HG03039 (cell line): ENCODE data around the gene PCDHGA8.
A peak's percentile ranks its signal among the peaks of the same experiment; 100 is the strongest.
"Not testable (repeated sequence)": the region's sequence is repeated elsewhere in the genome, so short reads cannot be mapped to it uniquely, and the experiment has no call there.

Source experiments
- ATAC-seq: cut with Tn5 transposase; IDR thresholded peaks from one replicate; pipeline ENCODE4 v1.9.1; 2021; ENCODE audit warnings: mild to moderate bottlenecking, moderate library complexity; ENCODE audit not compliant: unreplicated experiment

PCDHGA8 gene

DNA sequence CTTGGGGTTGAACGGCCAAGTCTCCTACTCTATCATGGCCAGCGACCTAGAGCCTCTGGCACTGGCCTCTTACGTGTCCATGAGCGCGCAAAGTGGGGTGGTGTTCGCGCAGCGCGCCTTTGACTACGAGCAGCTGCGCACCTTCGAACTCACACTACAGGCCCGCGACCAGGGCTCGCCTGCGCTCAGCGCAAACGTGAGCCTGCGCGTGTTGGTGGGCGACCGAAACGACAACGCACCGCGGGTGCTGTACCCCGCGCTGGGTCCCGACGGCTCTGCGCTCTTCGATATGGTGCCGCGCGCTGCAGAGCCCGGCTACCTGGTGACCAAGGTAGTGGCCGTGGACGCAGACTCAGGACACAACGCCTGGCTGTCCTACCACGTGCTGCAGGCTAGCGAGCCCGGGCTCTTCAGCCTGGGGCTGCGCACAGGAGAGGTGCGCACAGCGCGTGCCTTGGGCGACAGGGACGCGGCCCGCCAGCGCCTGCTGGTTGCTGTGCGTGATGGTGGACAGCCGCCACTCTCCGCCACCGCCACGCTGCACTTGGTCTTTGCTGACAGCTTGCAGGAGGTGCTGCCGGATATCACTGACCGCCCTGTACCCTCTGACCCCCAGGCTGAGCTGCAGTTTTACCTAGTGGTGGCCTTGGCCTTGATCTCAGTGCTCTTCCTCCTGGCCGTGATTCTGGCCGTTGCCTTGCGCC lies 7.3 kb downstream of the PCDHGA8 start:
- ATAC-seq, result no peak

DNA sequence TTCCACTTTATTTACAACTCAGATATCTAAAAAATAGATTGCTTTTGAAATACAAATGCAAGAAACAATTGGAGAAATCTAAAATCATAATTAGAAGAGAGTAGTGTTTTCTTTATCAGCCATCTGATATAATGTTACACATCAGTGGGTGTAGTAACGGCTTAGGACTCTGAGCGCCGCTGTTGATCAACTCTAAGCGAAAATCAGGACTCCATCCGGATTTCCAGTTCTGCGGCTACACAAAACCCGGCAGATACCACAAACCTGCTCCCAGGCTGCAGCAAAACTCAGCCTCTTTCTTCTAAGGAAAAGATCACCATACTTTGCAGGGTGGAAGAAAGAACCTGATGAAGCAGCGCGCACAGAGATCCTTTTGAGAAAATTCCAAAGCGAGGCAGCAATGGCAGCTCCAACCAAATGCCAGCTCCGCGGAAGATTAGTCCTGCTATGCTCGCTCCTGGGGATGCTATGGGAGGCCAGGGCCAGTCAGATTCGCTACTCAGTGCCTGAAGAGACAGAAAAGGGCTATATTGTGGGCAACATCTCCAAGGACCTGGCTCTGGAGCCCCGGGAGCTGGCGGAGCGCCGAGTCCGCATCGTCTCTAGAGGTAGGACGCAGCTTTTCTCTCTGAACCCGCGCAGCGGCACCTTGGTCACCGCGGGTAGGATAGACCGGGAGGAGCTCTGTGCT lies 10.3 kb downstream of the PCDHGA8 start, which contains the start of gene PCDHGA9:
PCDHGA9 (plus strand) TSS at position 226 of the 691 bp plus-strand sequence; CDS start at position 401, 175 bp downstream.
- no peak for ATAC-seq

DNA sequence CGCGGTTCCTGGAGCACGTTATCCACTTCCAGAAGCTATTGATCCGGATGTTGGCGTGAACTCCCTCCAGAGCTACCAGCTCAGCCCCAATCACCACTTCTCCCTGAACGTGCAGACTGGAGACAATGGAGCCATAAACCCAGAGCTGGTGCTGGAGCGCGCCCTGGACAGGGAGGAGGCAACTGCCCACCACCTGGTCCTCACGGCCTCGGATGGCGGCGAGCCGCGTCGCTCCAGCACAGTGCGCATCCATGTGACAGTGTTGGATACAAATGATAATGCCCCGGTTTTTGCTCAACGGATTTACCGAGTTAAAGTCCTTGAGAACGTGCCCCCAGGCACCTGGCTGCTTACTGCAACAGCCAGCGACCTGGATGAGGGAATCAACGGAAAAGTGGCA lies 11.0 kb downstream of the PCDHGA8 start:
- ATAC-seq, result no peak

DNA sequence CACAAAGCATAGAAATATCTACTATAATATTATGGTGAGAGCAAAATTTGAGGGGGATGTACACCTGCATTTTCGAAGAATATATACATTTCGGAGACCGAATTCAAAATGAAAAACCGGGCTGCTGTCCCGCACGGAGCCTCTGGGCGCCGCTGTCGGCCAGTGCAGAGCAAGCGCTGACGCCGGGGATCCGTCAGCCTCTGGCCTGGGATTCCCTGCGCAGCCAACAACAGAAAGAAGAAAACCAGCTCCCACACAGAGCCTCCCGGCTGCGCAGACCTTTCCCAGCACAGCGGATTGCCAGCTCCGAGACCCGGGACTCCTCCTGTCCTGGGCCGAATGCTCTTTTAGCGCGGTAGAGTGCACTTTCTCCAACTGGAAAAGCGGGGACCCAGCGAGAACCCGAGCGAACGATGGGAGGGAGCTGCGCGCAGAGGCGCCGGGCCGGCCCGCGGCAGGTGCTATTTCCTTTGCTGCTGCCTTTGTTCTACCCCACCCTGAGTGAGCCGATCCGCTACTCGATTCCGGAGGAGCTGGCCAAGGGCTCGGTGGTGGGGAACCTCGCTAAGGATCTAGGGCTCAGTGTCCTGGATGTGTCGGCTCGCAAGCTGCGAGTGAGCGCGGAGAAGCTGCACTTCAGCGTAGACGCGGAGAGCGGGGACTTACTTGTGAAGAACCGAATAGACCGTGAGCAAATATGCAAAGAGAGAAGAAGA lies 15.5 kb downstream of the PCDHGA8 start, which contains the start of gene PCDHGB6:
PCDHGB6 (plus strand) TSS at position 232 of the 716 bp plus-strand sequence; CDS start at position 414, 182 bp downstream.
- ATAC-seq, result not testable (repeated sequence)

DNA sequence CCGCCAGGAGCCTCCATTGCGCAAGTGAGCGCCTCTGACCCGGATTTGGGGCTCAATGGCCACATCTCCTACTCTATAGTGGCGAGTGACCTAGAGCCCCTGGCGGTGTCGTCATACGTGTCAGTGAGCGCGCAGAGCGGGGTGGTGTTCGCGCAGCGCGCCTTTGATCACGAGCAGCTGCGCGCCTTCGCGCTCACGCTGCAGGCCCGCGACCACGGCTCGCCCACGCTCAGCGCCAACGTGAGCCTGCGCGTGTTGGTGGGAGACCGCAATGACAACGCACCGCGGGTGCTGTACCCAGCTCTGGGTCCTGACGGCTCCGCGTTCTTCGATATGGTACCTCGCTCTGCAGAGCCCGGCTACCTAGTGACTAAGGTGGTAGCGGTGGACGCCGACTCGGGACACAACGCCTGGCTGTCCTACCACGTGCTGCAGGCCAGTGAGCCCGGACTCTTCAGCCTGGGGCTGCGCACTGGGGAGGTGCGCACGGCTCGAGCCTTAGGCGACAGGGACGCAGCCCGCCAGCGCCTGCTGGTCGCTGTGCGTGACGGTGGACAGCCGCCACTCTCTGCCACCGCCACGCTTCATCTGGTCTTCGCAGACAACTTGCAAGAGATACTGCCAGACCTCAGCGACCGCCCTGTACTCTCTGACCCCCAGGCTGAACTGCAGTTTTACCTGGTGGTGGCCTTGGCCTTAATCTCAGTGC lies 17.3 kb downstream of the PCDHGA8 start:
- no peak for ATAC-seq

DNA sequence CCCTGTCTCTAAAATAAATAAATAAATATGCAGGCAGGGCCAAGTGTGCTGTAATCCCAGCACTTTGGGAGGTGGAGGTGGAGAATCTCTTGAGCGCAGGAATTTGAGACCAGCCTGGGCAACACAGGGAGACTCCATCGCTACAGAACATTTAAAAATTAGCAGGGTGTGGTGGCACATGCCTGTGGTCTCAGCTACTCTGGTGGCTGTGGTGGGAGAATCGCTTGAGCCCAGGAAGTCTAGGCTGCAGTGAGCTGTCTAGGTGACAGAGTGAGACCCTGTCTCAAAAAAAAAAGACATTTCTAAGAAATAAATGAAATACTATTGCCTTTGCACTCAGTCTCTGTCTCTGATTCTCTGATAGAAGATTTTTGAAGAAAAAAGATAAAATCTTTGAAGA lies 19.1 kb downstream of the PCDHGA8 start:
- no peak for ATAC-seq

DNA sequence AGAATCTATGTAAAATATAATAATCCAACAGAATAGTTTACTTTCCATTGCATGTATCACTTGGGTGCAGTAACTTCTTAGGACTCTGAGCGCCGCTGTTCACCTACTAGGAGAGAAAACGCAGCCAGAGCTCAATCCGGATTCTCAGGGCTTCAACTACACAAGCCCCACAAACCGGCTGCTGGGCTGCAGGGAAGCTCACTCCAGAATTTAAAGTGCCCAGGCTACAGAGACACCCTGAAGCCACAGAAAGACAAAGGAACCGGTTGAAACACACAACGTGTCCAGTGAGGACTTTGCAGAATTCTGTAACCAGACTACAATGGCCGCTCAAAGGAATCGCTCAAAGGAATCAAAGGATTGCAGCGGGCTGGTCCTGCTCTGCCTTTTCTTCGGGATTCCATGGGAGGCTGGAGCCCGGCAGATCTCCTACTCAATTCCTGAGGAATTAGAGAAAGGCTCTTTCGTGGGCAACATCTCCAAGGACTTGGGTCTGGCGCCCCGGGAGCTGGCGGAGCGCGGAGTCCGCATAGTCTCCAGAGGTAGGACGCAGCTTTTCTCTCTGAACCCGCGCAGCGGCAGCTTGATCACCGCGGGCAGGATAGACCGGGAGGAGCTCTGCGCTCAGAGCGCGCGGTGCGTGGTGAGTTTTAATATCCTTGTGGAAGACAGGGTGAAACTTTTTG lies 20.6 kb downstream of the PCDHGA8 start, which contains the start of gene PCDHGA10:
PCDHGA10 (plus strand) TSS at position 134 of the 686 bp plus-strand sequence; CDS start at position 323, 189 bp downstream.
- peak; percentile 63 for ATAC-seq

DNA sequence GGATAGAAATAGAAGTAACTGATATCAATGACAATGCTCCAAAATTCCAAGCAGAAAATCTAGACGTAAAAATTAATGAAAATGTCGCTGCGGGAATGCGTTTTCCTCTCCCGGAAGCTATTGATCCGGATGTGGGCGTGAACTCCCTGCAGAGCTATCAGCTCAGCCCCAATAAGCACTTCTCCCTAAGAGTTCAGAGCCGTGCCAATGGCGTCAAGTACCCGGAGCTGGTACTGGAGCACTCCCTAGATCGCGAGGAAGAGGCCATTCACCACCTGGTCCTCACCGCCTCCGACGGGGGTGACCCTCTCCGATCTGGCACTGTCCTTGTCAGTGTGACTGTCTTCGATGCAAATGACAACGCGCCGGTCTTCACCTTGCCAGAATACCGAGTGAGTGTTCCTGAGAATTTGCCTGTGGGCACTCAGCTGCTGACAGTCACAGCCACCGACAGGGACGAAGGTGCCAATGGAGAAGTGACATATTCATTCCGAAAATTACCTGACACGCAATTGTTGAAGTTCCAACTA lies 21.2 kb downstream of the PCDHGA8 start:
- ATAC-seq, result no peak

DNA sequence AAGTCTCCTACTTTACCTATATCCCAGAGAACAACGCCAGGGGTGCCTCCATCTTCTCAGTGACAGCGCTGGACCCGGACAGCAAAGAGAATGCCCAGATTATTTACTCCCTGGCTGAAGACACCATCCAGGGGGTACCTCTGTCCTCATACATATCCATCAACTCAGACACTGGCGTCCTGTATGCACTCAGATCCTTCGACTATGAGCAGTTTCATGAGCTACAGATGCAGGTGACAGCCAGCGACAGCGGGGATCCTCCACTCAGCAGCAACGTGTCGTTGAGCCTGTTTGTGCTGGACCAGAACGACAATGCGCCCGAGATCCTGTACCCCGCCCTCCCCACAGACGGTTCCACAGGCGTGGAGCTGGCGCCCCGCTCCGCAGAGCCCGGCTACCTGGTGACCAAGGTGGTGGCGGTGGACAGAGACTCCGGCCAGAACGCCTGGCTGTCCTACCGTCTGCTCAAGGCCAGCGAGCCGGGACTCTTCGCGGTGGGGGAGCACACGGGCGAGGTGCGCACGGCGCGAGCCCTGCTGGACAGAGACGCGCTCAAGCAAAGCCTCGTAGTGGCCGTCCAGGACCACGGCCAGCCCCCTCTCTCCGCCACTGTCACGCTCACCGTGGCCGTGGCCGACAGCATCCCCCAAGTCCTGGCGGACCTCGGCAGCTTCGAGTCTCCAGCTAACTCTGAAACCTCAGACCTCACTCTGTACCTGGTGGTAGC lies 22.3 kb downstream of the PCDHGA8 start:
- ATAC-seq, result not testable (repeated sequence)

DNA sequence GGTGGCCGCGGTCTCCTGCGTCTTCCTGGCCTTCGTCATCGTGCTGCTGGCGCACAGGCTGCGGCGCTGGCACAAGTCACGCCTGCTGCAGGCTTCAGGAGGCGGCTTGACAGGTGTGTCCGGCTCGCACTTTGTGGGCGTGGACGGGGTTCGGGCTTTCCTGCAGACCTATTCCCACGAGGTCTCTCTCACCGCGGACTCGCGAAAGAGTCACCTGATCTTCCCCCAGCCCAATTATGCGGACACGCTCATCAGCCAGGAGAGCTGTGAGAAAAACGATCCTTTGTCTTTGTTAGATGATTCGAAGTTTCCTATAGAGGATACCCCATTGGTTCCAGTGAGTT lies 22.8 kb downstream of the PCDHGA8 start:
- not testable (repeated sequence) for ATAC-seq

DNA sequence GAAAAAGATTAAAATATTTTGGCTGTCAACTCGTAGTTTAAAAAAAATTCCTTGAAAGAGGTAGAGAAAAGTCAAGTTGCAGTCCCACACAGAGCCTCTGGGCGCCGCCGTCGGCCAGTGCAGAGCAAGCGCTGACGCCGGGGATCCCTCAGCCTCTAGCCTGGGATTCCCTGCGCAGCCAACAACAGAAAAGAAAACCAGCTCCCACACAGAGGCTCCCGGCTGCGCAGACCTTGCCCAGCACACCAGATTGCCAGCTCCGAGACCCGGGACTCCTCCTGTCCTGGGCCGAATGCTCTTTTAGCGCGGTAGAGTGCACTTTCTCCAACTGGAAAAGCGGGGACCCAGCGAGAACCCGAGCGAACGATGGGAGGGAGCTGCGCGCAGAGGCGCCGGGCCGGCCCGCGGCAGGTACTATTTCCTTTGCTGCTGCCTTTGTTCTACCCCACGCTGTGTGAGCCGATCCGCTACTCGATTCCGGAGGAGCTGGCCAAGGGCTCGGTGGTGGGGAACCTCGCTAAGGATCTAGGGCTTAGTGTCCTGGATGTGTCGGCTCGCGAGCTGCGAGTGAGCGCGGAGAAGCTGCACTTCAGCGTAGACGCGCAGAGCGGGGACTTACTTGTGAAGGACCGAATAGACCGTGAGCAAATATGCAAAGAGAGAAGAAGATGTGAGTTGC lies 25.2 kb downstream of the PCDHGA8 start, which contains the start of gene PCDHGB7:
PCDHGB7 (plus strand) TSS at position 184 of the 679 bp plus-strand sequence; CDS start at position 367, 183 bp downstream.
- ATAC-seq, result peak; percentile 81

DNA sequence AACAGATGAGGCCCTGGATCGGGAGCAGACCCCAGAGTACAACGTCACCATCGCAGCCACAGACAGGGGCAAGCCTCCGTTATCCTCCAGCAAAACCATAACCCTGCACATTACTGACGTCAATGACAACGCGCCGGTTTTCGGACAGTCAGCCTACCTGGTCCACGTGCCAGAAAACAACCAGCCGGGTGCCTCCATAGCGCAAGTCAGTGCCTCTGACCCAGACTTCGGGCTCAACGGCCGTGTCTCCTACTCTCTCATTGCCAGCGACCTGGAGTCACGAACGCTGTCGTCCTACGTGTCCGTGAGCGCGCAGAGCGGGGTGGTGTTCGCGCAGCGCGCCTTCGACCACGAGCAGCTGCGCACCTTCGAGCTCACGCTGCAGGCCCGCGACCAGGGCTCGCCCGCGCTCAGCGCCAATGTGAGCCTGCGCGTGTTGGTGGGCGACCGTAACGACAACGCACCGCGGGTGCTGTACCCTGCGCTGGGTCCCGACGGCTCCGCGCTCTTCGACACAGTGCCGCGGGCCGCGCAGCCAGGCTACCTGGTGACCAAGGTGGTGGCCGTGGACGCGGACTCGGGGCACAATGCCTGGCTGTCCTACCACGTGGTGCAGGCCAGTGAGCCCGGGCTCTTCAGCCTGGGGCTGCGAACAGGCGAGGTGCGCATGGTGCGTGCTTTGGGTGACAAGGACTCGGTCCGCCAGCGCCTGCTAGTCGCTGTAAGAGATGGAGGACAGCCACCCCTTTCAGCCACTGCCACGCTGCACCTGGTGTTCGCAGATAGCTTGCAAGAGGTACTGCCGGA lies 26.8 kb downstream of the PCDHGA8 start:
- ATAC-seq, result no peak

DNA sequence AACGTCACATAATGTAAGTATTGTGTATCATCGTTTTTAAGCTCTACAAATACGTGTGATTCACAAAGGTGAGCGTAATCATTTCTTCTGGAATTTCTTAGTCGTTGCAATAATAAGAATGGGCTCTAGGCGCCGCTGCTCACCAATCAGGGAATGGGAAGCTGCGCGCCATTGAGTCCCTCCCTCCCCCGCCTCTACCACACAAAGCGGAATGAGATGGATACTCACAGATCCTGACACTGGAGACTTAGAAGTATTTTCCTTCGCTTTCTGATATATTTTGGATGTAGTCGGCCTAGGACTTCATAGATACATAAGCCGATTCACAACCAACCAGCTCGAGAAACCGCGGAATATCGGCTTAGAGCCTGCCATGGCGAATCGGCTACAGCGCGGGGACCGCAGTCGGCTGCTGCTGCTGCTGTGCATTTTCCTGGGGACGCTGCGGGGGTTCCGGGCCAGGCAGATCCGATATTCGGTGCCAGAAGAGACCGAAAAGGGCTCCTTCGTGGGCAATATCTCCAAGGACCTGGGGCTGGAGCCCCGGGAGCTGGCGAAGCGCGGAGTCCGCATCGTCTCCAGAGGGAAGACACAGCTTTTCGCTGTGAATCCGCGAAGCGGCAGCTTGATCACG lies 28.5 kb downstream of the PCDHGA8 start, which contains the start of gene PCDHGA11:
PCDHGA11 (plus strand) TSS at position 197 of the 634 bp plus-strand sequence; CDS start at position 374, 177 bp downstream.
- ATAC-seq, result no peak

DNA sequence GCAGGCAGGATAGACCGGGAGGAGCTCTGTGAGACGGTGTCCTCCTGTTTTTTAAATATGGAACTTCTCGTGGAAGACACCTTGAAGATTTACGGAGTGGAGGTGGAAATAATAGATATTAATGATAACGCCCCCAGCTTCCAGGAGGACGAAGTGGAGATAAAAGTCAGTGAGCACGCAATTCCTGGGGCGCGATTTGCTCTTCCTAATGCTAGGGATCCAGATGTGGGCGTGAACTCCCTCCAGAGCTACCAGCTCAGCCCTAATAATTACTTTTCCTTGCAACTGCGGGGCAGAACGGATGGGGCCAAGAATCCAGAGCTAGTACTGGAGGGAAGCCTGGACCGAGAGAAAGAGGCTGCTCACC lies 29.0 kb downstream of the PCDHGA8 start:
- no peak for ATAC-seq

DNA sequence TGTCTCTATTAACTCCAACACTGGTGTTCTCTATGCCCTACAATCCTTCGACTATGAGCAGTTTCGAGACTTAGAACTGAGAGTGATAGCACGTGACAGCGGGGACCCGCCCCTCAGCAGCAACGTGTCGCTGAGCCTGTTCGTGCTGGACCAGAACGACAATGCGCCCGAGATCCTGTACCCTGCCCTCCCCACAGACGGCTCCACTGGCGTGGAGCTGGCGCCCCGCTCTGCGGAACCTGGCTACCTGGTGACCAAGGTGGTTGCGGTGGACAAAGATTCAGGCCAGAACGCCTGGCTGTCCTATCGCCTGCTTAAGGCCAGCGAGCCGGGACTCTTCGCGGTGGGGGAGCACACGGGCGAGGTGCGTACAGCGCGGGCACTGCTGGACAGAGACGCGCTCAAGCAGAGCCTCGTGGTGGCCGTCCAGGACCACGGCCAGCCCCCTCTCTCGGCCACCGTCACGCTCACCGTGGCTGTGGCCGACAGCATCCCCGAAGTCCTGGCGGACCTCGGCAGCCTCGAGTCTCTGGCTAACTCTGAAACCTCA lies 30.4 kb downstream of the PCDHGA8 start:
- ATAC-seq, result no peak

DNA sequence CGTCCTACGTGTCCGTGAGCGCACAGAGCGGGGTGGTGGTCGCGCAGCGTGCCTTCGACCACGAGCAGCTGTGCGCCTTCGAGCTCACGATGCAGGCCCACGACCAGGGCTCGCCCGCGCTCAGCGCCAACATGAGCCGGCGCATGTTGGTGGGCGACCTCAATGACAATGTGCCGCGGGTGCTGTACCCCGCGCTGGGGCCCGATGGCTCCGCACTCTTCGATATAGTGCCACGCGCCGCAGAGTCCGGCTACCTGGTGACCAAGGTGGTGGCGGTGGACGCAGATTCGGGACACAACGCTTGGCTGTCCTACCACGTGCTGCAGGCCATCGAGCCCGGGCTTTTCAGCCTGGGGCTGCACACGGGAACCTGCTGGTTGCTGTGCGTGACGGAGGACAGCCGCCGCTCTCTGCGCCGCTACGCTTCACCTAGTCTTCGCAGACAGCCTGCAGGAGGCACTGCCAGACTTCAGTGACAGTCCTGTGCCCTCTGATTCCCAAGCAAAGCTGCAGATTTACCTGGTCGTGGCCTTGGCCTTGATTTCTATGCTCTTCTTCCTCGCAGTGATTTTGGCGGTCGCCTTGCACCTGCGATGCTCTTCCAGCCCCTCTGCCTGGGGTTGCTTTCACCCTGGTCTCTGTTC lies 35.5 kb downstream of the PCDHGA8 start:
- no peak for ATAC-seq
